ENCODE data around the gene PNPLA2. TPM values are rescaled to one million over a fixed set of nuclear protein-coding genes. Genes with fewer than 3 reads are reported as not detected.

The PNPLA2 gene
- total and polyA plus RNA-seq, 2 donors (not counting 1 experiment from before 2014, with no cell fraction given), result 16.2 to 33.9 TPM

DNA sequence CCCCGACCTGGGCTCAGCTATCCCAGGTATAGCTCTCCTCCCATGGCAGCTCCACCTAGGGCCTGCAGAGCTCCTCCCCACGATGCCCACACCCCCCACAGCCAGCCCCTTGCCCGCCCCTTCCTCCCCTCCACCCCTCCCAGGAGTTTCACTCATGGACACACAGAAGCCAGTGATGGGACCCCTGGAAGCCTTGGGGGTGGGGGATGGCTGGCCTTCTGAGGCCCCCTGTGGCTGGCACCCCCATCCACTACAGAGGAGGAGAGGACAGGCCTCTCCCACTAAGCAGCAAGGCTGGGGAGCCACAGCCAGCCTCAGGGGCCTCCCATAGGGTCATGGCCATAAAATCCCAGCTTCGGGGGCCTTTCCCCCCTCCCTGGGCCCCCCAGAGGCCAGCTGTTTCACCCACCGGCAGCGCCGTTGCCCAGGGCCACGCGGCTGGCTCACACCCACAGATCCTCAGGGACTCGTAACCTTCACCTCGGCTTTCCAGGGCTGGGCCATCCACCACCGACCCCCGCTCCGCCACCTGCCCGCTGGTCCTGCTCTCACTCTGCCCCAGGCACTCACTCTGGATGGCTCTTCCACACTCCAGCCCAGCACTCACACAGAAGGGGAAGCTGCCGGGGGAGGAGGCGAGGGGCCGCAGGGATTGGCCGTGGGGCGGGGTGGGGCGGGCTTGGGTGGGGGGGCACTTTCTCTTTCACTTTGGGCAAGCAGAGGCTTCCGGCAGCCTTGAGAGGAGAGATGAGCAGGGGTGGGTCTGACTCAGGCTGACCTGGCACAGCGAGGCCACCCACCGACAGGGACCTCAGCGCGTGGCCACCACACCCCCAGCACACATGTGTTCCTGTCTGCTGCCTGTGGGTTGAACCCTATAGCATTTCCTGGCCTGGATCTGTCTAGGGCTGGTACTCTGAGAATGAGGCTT, 22.8 kb upstream of the PNPLA2 start:
- no peaks in the 10 kb centered on the region for H4K20me1 ChIP-seq (ENCODE audit: control insufficient read depth, extremely low read depth, insufficient read depth, low read length)
- H3K4me3 ChIP-seq (replicated peaks in 1 of 4; ENCODE audit: control extremely low read depth in 1 of 4, insufficient read depth in 1 of 4, low read depth in 3 of 4, low read length in 4 of 4), result peak overlapping the region; percentile 62 to 87 (median 74)
- TF ChIP-seq, protein P1, sequence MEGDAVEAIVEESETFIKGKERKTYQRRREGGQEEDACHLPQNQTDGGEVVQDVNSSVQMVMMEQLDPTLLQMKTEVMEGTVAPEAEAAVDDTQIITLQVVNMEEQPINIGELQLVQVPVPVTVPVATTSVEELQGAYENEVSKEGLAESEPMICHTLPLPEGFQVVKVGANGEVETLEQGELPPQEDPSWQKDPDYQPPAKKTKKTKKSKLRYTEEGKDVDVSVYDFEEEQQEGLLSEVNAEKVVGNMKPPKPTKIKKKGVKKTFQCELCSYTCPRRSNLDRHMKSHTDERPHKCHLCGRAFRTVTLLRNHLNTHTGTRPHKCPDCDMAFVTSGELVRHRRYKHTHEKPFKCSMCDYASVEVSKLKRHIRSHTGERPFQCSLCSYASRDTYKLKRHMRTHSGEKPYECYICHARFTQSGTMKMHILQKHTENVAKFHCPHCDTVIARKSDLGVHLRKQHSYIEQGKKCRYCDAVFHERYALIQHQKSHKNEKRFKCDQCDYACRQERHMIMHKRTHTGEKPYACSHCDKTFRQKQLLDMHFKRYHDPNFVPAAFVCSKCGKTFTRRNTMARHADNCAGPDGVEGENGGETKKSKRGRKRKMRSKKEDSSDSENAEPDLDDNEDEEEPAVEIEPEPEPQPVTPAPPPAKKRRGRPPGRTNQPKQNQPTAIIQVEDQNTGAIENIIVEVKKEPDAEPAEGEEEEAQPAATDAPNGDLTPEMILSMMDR (conservative IDR thresholded peaks at IDR 0.05 in 1 of 2, IDR thresholded peaks at IDR 0.05 in 1 of 2; ENCODE audit: low read depth in 1 of 2, low read length in 2 of 2), result no peak
- TF ChIP-seq EZH2 (IDR thresholded peaks at IDR 0.05; ENCODE audit: low read length, missing control alignments), result no peak
- no peak overlapping the region for H2AFZ ChIP-seq (ENCODE audit: low read length)
- H3K9me3 ChIP-seq (ENCODE audit: control insufficient read depth, insufficient read depth, low read depth, low read length), result no peaks in the 10 kb centered on the region
- peak overlapping the region; percentile 100 for H3K4me2 ChIP-seq (ENCODE audit: extremely low read depth, insufficient read depth, low read length)
- peaks cover 19% of the 10 kb centered on the region for H3K36me3 ChIP-seq (ENCODE audit: control insufficient read depth, insufficient read depth, low read length)
- H3K27ac ChIP-seq (ENCODE audit: insufficient read depth, low read length), result peak overlapping the region; percentile 88
- DNase-seq (ENCODE audit: low read depth in 2 of 2), result peak; percentile 77 to 79
- H3K9ac ChIP-seq (ENCODE audit: insufficient read depth, low read length), result peak overlapping the region; percentile 78
- H3K79me2 ChIP-seq (ENCODE audit: control insufficient read depth, insufficient read depth, low read length), result peaks cover 17% of the 10 kb centered on the region
- H3K4me1 ChIP-seq (ENCODE audit: control insufficient read depth, extremely low read depth, insufficient read depth, low read length), result peaks cover 7% of the 10 kb centered on the region
- H3K27me3 ChIP-seq (ENCODE audit: control insufficient read depth, insufficient read depth, low read length), result no peaks in the 10 kb centered on the region

DNA sequence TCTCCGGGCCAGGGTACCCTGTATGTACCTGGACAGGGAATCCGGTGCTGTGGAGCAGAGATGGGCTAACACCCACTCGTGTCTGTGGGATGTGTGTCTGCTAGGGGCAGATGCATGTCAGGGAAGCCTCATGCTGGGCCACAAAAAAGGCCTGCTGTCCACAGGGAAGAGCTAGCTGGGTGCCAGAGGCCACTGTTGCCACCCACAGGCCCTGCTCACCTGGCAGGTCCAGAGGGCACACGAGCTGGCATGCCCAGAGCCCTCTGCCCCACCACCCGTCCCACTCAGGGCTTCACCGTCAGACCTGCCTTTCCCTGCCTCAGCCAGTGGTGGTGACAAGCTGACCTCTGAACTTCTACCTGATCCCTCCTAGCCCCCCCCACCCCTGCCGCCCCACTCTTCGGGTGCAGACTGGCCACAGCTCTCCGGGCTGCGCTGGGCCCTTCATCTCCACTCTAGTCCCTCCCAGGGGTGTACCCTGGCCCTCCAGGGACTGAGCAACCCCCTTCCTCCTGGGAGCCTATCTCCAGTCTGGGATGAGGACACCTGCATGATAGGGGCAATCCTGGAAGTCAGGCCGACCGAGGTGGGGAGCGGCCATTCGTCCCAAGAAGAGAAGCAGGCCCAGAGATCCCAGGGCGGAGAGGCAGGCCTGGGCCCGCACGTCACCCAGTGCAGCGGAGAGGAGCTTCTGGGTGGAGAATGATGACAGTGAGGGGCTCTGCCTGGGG, 22.0 kb upstream of the PNPLA2 start:
- no peak for DNase-seq (ENCODE audit: low read depth in 2 of 2)
- Histone ChIP-seq H3K4me1 (ENCODE audit: control insufficient read depth, extremely low read depth, insufficient read depth, low read length) (peaks cover 7% of the 10 kb centered on the region), H3K4me2 (ENCODE audit: extremely low read depth, insufficient read depth, low read length) (peak overlapping the region; percentile 100), H3K9ac (ENCODE audit: insufficient read depth, low read length) (peak overlapping the region; percentile 78), H3K27ac (ENCODE audit: insufficient read depth, low read length) (peak overlapping the region; percentile 88), H3K79me2 (ENCODE audit: control insufficient read depth, insufficient read depth, low read length) (peaks cover 17% of the 10 kb centered on the region), H4K20me1 (ENCODE audit: control insufficient read depth, extremely low read depth, insufficient read depth, low read length) (no peaks in the 10 kb centered on the region), H3K9me3 (ENCODE audit: control insufficient read depth, insufficient read depth, low read depth, low read length) (no peaks in the 10 kb centered on the region), H3K27me3 (ENCODE audit: control insufficient read depth, insufficient read depth, low read length) (no peaks in the 10 kb centered on the region), H3K4me3 (replicated peaks in 1 of 4; ENCODE audit: control extremely low read depth in 1 of 4, insufficient read depth in 1 of 4, low read depth in 3 of 4, low read length in 4 of 4) (peak overlapping the region; percentile 62 to 87 (median 74)), H2AFZ (ENCODE audit: low read length) (peak overlapping the region; percentile 17), H3K36me3 (ENCODE audit: control insufficient read depth, insufficient read depth, low read length) (peaks cover 24% of the 10 kb centered on the region)
- TF ChIP-seq, protein P1 (conservative IDR thresholded peaks at IDR 0.05 in 1 of 2, IDR thresholded peaks at IDR 0.05 in 1 of 2; ENCODE audit: low read depth in 1 of 2, low read length in 2 of 2), result no peak
- TF ChIP-seq EZH2 (IDR thresholded peaks at IDR 0.05; ENCODE audit: low read length, missing control alignments), result no peak
